GM12891 (cell line): ENCODE measurements around the gene LRTM1.

Experiments used
- PAX5 ChIP-seq: IDR thresholded peaks from 2 replicates; pipeline ENCODE4 v1.6.1; 2011; ENCODE audit warnings: low read length, moderate library complexity, mild to moderate bottlenecking; ENCODE audit not compliant: insufficient read depth, severe bottlenecking
- POLR2A ChIP-seq: IDR thresholded peaks from 2 replicates; pipeline ENCODE4 v1.6.1; 2011; ENCODE audit warnings: low read depth, low read length, control low read depth
- POLR2AphosphoS5 ChIP-seq: IDR thresholded peaks from 2 replicates; pipeline ENCODE4 v1.6.1; 2011; ENCODE audit warnings: low read depth, low read length, control low read depth
- POU2F2 ChIP-seq: IDR thresholded peaks from 2 replicates; pipeline ENCODE4 v1.6.1; 2011; ENCODE audit warnings: low read depth, mild to moderate bottlenecking, control low read depth, low read length, moderate library complexity
- TAF1 ChIP-seq: IDR thresholded peaks from 2 replicates; pipeline ENCODE4 v1.6.1; 2011; ENCODE audit warnings: low read depth, low read length, control low read depth

GRCh38 chr3:54960701-54961100 lies 32.8 kb upstream of the LRTM1 start:
- no peak for TF ChIP-seq POLR2AphosphoS5
- TF ChIP-seq TAF1: no peak
- TF ChIP-seq POLR2A: no peak
- TF ChIP-seq PAX5: no peak
- TF ChIP-seq POU2F2: no peak
